Fibroblast of peridontal ligament (primary cell): ENCODE data around the gene SPPL2B.

Source experiments
- DNase-seq: peaks from one replicate; pipeline ENCODE4 v3.0.0-alpha.2; 2010; ENCODE audit errors: extremely low read depth

The SPPL2B gene

GRCh38 chr19:2300533-2300932 lies 28.0 kb upstream of the SPPL2B start:
- no peak for DNase-seq

GRCh38 chr19:2302319-2303210 lies 25.9 kb upstream of the SPPL2B start:
- peak; percentile 31 for DNase-seq

- DNase-seq = no peak
Observed at GRCh38 chr19:2303211-2303798, 25.2 kb upstream of the SPPL2B start.

DNA sequence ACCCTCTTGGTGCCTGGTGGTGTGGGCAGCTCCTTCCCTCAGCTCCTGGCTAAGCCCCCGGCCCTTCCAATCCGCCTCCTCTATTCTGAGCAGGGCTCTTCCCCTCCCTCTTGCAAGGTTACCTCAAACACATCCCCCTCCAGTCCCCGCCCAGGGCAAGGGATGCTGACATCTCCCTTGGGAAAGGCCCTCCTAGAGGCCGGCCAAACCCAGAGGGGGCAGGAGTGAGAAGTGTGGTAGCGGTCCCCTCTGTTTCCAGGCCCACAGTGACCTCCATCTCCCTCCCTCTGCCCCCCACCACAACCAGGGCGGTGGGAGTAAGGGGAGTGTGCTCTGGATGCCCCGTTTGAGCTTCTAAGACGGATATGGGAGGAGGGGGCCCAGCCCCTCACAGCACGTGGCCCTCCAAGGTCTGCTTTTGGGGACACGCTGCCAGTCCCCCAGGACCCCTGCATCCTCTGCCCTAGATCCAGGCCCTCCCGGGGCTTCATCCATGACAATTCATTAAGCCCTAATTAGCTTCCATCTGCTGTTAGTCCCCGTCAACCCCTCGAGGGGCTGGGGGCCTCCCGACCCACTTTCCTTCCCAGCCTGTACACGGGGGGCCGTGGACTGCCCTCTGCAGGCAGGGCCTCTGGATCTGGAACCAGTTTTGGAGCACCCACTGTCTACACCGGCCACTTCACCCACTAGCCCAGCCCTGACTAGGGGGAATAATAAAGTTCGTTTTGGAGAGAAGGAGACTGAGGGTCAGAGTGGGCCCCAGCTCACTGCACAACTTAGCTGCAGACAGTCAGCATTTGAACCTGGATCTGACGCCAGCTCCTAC lies 22.8 kb upstream of the SPPL2B start:
- DNase-seq = no peak

- no peak for DNase-seq
Observed at GRCh38 chr19:2306281-2306806, 22.1 kb upstream of the SPPL2B start.

DNA sequence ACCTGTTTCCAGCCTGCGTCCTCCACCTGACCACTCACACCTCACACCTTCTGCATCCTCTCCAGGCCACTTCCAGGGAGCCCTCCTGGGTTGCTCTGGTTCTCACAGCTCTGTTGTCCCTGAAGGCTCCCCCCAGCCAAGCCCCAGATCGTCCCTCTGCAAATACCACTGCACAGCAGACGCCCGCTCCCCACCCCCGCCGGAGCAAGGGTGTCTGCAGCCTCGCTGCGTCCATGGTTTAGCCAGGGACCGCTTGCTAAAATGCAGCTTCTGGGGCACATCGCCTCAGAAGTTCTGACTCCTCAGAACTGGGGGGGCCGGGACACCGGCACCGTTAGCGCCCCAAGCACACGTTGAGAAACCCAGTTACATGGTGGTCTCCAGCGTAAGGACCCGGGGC lies 21.5 kb upstream of the SPPL2B start:
- DNase-seq = no peak

DNA sequence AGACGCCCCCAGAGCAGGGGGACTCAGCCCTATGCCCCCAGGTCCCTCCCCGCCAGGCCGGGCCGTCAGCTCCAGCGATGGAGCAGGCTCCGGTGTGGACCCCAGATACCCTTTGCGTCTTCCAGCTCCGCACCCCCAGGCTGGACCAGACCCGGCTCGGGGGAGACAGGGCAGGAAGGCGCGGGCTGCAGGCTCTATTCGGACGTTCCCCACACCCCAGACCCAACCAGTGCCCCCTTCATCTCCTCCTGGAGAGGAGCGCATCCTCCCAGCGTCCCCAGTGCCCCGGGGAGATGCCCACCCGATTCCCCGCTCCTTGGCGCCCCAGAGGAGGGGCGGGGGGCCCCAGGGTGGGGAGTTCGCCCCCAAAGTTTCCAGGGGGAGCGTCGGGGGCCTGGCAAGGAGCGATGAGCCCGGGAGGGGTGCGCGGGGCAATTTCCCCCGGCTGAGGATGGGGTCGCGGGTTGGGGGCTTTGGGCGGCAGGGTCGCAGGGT lies 20.9 kb upstream of the SPPL2B start:
- DNase-seq = no peak

DNA sequence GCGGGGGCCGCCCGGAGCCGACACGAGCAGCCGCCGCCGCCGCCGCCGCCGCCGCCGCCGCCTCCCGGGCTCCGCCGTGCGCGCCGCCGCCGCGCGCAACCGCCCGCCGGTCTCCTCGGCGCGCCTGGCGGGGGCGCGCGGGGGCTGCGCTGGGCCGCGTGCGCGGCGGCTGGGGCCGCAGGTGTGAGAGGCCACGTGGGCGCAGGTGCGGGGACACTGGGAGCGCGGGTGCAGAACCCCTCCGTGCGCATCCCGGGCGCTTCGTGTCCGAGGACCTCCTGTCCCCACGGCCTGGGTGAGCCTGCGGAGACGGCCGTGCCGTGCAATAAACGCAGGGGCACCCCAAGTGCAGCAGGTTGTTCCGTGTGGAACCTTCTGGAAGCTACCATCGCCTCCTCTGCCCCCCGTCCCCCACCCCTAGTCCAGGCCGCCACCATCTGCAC lies 20.3 kb upstream of the SPPL2B start, which contains the start of gene LINGO3:
TSS of gene LINGO3 (minus strand) at position 41 of the 443 bp plus-strand sequence. CDS start 16,378 bp downstream, outside the sequence.
- DNase-seq = no peak

DNA sequence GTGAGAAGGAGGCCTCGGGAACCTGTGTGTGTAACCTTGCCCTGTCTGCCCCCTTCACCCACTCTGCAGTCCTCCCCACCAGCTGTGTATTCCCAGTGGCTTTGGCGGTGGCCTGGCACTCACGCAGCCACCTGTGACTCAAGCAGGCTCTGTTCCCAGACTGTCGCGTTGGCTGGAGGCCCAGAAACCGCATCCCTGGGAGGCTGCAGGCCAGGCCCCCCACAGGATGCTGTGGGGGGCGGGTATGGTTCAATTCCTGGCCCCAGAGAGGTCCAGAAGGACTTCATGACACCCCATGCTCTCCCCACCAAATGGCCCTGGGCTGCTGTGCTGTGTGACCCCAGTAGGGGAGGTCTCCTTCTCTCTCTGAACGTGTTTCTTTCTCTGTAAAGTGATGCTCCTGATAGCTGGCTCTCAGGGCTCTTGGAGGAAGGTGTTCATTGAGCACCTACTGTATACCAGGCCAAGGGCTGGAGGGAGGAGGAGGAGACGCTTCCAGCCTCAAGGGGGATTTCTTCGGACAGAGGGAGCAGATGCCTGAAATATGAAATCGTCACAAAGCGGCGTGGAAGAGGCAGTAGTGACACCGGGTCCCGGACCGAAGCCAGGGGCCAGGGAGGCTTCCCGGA lies 18.6 kb upstream of the SPPL2B start:
- peak; percentile 18 for DNase-seq

- DNase-seq = no peak
Observed at GRCh38 chr19:2311093-2311492, 17.4 kb upstream of the SPPL2B start.

DNA sequence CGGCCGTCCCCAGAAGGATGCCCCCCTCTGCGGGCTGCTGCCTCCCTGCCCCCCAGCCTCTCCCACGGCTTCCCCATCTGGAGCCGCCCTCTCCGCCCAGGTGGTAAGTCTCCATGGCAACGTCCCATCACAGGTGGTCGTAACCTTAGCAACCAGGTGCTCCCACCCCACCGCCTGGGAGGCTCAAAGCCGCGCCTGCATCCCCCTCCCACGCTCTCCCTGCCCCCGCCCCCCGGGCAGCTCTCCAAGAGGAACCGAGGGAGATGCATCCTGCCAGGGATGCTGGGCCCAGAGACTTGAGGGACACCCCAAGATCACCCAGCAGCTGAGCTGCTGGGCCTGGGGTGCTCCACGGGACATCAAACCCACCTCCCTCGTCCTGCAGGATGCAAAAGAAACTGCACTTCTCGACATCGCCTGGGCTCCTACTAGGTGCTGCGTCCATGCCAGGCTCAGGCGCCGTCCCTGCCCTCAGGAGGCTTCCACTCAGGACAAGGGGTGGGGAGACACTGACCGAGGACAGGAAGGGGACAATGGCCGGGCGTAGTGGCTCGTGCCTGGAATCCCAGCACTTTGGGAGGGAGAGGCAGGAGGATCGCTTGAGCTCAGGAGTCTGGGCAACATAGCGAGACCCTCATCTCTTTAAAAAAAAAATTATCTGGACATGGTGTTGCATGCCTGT lies 15.5 kb upstream of the SPPL2B start:
- DNase-seq = no peak

GRCh38 chr19:2315121-2315817 lies 13.2 kb upstream of the SPPL2B start:
- no peak for DNase-seq

GRCh38 chr19:2315818-2316353 lies 12.6 kb upstream of the SPPL2B start:
- DNase-seq = peak; percentile 63

GRCh38 chr19:2317300-2317699 lies 11.2 kb upstream of the SPPL2B start:
- DNase-seq = no peak

- DNase-seq = no peak
Observed at GRCh38 chr19:2317756-2318155, 10.7 kb upstream of the SPPL2B start.

GRCh38 chr19:2318923-2319322 lies 9.6 kb upstream of the SPPL2B start:
- DNase-seq = no peak

DNA sequence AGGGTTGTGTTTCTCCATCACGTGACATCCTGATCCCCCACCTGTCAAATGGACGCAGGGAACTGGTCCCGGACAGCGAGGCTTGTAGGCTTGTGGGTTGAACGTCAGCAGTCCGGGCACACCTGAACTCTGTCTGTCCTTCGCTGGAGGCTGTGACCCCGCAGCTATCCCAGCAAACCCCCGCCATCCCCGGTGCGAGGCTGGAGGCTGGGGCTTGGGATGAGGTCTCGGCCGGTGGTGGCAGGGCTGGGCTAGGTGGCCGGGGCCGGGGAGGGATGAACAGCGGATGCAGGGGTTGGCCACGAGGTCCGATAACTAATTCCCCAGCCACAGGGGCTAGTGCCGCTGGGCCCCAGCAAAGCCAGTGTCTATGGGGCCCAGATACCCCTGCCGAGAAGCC lies 8.9 kb upstream of the SPPL2B start:
- no peak for DNase-seq

DNA sequence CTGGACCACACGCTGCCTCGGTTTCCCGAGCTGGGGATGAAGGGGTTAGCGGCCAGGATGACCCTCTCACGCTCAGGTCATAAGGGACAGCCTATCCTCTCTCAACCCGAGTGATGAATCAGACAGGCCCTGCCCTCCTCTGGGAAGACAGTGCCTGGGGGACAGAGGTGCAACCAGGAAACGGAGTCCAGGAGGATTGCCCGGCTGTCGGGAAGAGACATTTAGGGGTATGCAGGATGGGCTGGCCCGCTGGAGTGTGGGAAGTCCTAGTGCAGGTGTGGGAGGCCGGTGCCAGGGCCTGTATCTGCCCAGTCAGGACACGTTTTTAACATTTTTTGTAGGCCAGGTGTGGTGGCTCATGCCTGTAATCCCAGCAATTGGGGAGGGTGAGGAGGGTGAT lies 8.4 kb upstream of the SPPL2B start:
- DNase-seq = no peak

DNA sequence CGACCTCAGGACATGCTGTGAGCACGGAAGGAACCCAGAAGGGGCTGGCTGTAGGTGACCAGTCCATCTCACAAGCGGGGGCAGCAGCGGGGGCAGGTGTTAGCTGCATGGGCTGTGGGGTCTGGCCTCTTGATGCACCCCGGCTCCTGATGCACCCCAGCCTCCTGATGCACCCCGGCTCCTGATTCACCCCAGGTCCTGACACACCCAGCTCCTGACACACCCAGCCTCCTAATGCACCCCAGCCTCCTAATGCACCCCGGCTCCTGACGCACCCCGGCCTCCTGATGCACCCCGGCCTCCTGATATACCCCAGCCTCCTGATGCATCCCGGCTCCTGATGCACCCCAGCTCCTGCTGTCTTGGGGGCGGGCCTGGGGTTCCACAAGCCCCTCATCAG lies 7.5 kb upstream of the SPPL2B start:
- no peak for DNase-seq
